HK-2 (cell line): ENCODE results near the gene KLHL20.
A peak's percentile ranks its signal among the peaks of the same experiment; 100 is the strongest.
"Not testable (repeated sequence)": the region's sequence is repeated elsewhere in the genome, so short reads cannot be mapped to it uniquely, and the experiment has no call there.

Experiments
- DNase-seq: peaks from one replicate; pipeline ENCODE4 v3.0.0-alpha.2; 2018; ENCODE audit not compliant: unreplicated experiment

Gene KLHL20

DNA sequence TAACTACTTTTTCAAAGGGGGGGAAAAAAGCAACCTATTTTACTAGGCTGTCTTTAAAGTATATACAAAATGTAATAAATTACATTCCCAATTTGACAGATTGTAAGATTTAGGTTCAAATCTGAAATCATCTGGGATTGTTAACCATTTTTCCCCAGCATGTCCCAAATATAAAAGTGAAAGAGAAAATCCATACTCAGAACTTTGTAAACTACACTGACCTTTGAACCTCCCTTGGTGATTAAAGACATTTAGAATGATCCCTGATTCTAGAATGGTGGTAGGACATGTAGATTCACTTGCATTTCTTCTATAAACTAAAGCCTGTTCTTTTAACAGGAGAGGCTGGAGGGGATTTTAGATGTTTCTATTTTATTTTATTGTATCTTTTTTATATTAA lies 39.0 kb downstream of the KLHL20 start:
- no peak for DNase-seq

GRCh38 chr1:173757666-173758065 lies 42.9 kb downstream of the KLHL20 start:
- DNase-seq, result no peak

DNA sequence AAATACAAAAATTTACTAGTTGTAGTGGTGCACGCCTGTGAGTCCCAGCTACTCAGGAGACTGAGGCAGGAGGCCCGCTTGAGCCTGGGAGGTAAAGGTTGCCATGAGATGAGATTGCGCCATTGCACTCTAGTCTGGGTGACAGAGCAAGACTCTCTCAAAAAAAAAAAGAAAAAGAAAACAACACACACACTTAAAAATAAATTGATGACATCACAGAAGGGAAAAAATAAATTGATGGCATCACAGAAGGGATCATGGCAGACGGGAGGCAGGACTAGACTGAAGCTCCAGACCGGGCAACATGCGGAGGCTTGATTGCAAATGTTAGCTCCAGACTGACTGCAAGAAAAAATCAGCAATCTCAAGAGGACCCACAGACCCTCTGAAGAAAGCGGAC lies 43.3 kb downstream of the KLHL20 start:
- no peak for DNase-seq

- peak; percentile 14 for DNase-seq
Measured at GRCh38 chr1:173758980-173759379, 44.2 kb downstream of the KLHL20 start.

- not testable (repeated sequence) for DNase-seq
Measured at GRCh38 chr1:173764331-173764730, 49.5 kb downstream of the KLHL20 start.

DNA sequence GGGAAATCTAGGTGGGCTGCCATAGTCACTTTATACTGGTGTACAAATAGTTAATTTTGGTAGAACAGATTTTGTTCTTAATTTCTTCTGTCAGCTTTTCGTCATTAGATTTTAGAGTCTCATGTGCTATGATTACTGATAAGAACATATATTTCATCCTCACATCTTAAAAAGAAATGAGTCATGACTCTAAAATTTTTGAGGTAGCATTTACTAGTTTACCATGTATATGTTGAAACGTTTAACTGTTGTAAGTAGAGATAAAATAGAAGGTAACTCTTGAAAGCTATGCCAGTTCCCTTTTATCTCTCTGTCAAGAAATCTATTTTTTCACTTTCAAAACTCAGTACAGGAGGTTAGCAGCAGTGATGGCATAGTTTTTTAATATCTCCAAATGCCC lies 53.4 kb downstream of the KLHL20 start:
- DNase-seq, result no peak

GRCh38 chr1:173768827-173769226 lies 54.0 kb downstream of the KLHL20 start:
- DNase-seq, result no peak

GRCh38 chr1:173770330-173770729 lies 55.5 kb downstream of the KLHL20 start:
- DNase-seq, result not testable (repeated sequence)

GRCh38 chr1:173771560-173771959 lies 56.8 kb downstream of the KLHL20 start:
- DNase-seq, result no peak

GRCh38 chr1:173775578-173776226 lies 60.9 kb downstream of the KLHL20 start:
- no peak for DNase-seq

DNA sequence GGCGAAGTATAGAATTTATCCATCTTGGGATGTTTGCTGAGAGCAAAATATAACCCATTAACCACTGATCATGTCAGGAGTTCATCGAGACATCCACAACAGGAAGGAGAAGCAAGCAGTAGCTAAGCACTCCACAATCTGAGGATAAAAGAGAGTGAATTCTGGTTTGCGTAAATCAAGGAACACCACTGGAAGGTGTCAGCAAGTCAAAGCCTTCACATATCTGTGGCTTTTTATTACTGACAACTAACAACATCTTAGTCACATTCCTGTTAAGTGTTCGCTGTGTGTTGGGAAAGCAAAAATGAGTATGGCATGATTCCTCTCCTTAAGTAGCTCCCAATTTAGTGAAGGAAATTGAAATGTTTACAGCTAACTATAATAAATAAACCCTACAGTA lies 65.2 kb downstream of the KLHL20 start:
- DNase-seq, result no peak

- no peak for DNase-seq
Measured at GRCh38 chr1:173784997-173785396, 70.2 kb downstream of the KLHL20 start.

DNA sequence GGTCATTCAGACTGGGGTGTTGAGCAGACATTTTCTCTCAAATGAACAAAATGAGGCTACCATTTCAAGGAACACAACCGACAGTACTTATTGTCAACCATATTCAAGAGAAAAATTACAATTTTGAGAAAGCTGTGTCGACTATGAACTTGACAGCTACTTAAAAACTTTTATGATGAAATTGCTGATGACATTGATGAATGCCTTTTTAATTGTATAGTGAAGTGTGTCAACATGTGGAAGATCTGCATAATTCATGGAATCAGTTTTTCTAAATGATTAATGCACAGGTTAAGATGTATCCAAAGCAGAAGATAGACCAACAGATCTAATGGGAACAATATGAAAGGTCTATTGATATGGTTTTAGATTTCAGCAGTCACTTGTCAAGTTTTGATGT lies 75.1 kb downstream of the KLHL20 start:
- DNase-seq, result no peak

- DNase-seq, result no peak
Measured at GRCh38 chr1:173798078-173798477, 83.3 kb downstream of the KLHL20 start.

DNA sequence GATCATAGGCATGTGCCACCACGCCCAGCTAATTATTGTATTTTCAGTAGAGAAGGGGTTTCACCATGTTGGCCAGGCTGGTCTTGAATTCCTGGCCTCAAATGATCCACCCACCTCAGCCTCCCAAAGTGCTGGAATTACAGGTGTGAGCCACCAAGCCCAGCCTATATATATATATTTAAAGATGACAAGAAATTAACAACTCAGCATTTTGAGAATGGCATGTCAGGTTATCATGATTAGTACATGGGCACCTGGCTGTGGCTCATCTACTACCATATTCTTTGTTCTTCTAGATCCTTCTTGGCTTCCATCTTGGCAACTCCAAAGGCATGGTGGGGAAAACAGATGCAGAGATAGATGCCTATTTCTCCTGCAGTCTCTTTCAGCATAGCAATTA lies 85.2 kb downstream of the KLHL20 start:
- not testable (repeated sequence) for DNase-seq

DNA sequence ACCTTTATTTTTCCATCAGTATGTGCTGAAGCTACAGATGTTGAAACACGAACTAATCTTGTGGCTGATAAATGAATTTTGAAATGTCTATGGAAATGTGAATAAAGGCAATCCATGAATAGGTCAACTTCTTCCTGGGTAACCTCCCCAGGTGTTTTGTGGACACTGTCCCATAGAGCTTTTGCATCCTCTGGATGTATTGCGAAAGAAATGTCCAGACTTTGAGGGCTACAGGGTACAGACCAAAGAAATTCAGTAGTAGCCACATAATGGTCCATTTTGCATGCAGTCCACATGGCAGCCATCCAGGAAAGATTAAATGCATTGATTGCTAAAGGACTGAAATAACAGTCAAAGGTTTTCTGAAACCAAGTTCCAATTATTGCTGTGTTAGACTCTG lies 88.2 kb downstream of the KLHL20 start:
- DNase-seq, result no peak

DNA sequence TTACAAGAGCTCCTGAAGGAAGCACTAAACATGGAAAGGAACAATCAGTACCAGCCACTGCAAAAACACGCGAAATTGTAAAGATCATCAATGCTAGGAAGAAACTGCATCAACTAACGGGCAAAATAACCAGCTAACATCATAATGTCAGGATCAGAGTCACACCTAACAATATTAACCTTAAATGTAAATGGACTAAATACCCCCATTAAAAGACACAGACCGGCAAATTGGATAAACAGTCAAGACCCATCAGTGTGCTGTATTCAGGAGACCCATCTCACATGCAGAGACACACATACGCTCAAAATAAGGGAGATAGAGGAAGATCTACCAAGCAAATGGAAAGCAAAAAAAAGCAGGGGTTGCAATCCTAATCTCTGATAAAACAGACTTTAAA lies 98.9 kb downstream of the KLHL20 start:
- DNase-seq, result not testable (repeated sequence)

- no peak for DNase-seq
Measured at GRCh38 chr1:173818459-173818858, 103.7 kb downstream of the KLHL20 start.

- no peak for DNase-seq
Measured at GRCh38 chr1:173821680-173822079, 106.9 kb downstream of the KLHL20 start.

- no peak for DNase-seq
Measured at GRCh38 chr1:173823781-173824314, 109.1 kb downstream of the KLHL20 start.

DNA sequence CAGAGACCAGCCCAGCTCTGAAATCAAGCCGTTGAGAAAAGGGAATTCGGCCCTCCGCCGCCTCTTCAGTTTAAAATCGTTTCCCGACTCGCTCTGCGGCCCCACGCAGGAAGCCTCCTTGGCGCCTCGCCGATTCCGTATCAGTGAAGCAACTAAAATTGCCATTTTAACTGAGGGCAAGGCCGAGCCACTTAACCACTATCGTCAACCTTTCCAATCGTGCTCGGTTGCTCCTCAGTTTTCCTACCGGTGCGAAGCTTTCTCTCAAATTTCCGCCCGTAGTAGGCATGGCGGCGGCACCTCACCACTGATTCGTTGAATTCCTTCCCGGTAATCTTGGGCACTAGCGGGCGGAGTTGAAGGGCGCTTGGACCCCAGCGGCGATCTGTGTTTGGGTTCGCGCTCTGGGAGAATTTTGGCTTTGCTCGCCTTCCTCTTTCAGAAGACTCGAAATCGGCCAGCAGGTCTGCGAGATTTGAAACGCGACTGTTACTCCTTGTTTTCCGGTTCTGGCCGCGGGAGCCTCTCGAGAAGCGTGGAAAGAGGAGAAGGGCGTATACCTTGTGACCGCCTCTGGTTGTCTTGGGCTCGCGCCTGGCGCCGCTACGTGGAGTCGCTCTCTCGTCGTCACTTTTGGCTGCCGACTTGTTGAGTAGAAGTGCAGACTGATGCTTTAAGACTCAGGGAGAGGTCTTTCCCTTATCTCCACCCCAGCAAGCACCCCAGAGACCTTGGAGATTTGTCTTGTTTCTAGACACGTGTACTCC lies 109.7 kb downstream of the KLHL20 start, which contains the start of the genes CENPL and DARS2:
Gene CENPL, minus strand, starts transcription at position 569 of the 767 bp plus-strand sequence. CDS start 13,584 bp downstream, outside the sequence.
Gene DARS2, plus strand, starts transcription at position 359 of the 767 bp plus-strand sequence. CDS start 557 bp downstream, outside the sequence.
- peak; percentile 97 for DNase-seq

DNA sequence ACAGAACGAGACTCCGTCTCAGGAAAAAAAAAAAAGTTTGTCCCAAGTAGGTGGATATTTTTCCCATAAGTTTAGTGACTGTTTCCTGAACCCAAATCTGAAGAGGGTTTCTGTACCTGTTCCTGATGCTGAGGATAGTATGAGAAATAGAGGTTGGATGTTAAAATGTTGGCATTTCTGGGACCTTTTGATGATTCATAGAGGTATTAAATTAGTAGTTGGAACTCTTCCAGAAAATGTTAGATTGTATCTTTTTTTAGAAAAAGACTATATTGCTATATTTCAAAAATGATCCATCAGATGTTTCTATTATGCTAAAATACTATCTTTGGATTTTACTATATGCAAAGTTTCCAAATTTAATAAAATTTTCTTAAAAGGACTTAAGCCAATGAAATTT lies 112.8 kb downstream of the KLHL20 start:
- no peak for DNase-seq

- DNase-seq, result no peak
Measured at GRCh38 chr1:173832748-173833147, 118.0 kb downstream of the KLHL20 start.
